Left lung (tissue), 10 donors: ENCODE measurements around the gene S100A16. TPM values are rescaled to one million over a fixed set of nuclear protein-coding genes. Genes with fewer than 3 reads are reported as not detected.

Experiments used
- ATAC-seq: fragments of 200-7000 bp; cut with Tn5 transposase; one replicate; pipeline ENCODE4 v1.9.1; 2020; ENCODE audit warnings: moderate library complexity
- DNase-seq, 4 donors: peaks; one replicate each; pipeline ENCODE4 v3.0.0-alpha.2; 2013 to 2020
- H3K27ac ChIP-seq, 2 donors: fragments of 200-600 bp; sonication (generic) in 1 of 2; one replicate each; pipeline versions ENCODE4 v1.5.0 to v1.8.0; 2020 to 2021
- H3K27me3 ChIP-seq, 2 donors: fragments of 200-600 bp; sonication (generic) in 1 of 2; one replicate each; pipeline versions ENCODE4 v1.5.0 to v1.8.0; 2020 to 2021
- H3K36me3 ChIP-seq, 2 donors: fragments of 200-600 bp; sonication (generic) in 1 of 2; one replicate each; pipeline versions ENCODE4 v1.5.0 to v1.8.0; 2020 to 2021
- H3K4me1 ChIP-seq, 2 donors: fragments of 200-600 bp; one replicate each; pipeline ENCODE4 v1.8.0; 2021
- H3K4me3 ChIP-seq, 2 donors: fragments of 200-600 bp; sonication (generic) in 1 of 2; one replicate each; pipeline versions ENCODE4 v1.5.0 to v1.8.0; 2020 to 2021; ENCODE audit warnings: mild to moderate bottlenecking in 1 of 2
- H3K9me3 ChIP-seq, 2 donors: fragments of 200-600 bp; sonication (generic) in 1 of 2; one replicate each; pipeline versions ENCODE4 v1.5.0 to v1.8.0; 2020 to 2021
- intact Hi-C, 2 donors: fragments of 100-400 bp; cut with DNase I; formaldehyde crosslinking; loops; one replicate each; pipeline versions ENCODE4 v1.11.2 to v1.14.2; 2022
- polyA plus RNA-seq, 6 donors: library from polyadenylated mRNA; unstranded; fragments of 120-200 nt; gene quantifications; one replicate each; pipeline ENCODE4 v1.2.1, GENCODE V29; 2013; ENCODE audit not compliant: insufficient read length in 6 of 6
- total RNA-seq, 2 donors: library from RNA; stranded (reverse); fragmentation: NEBNext Ultra II Directional; extraction: Animal tissue kit (Norgen Biotek cat#: 25700); gene quantifications; one replicate each; pipeline ENCODE4 v1.2.1, GENCODE V29; 2021
- TF ChIP-seq, protein P1 (sequence below), 2 donors: fragments of 200-600 bp; sonication (generic) in 1 of 2; IDR thresholded peaks; one replicate each; pipeline versions ENCODE4 v1.5.0 to v1.8.0; 2021; ENCODE audit warnings: antibody characterized with exemption in 2 of 2
- donor health status: DM: no; HTN: yes; CAD: no.
- donor health status: DM: no; HTN: no; CAD: no.

S100A16 gene
- total and polyA plus RNA-seq, 8 donors: 118 to 160 (median 144) TPM

DNA sequence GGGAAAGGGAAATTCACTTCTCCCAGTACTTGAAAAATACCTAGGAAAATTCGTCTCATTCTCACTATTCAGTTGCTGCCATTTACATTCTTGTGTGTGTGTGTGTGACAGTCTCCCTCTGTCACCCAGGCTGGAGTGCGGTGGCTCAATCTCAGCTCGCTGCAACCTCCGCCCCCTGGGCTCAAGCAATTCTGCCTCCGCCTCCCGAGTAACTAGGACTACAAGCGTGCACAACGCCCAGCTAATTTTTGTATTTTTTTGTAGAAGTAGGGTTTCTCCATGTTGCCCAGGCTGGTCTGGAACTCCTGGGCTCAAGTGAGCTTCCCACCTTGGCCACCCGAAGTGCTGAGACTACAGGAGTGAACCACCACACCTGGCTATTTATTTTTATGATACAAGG is 46.7 kb upstream of the S100A16 start:
- TF ChIP-seq, protein P1, sequence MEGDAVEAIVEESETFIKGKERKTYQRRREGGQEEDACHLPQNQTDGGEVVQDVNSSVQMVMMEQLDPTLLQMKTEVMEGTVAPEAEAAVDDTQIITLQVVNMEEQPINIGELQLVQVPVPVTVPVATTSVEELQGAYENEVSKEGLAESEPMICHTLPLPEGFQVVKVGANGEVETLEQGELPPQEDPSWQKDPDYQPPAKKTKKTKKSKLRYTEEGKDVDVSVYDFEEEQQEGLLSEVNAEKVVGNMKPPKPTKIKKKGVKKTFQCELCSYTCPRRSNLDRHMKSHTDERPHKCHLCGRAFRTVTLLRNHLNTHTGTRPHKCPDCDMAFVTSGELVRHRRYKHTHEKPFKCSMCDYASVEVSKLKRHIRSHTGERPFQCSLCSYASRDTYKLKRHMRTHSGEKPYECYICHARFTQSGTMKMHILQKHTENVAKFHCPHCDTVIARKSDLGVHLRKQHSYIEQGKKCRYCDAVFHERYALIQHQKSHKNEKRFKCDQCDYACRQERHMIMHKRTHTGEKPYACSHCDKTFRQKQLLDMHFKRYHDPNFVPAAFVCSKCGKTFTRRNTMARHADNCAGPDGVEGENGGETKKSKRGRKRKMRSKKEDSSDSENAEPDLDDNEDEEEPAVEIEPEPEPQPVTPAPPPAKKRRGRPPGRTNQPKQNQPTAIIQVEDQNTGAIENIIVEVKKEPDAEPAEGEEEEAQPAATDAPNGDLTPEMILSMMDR (IDR thresholded peaks at IDR 0.05): no peak
- ATAC-seq (no peak), DNase-seq (no peak)
- peaks cover 5 to 30% of the 10 kb centered on the region in 2 donors for H3K4me1 ChIP-seq
- H3K36me3 ChIP-seq: peaks cover 4 to 43% of the 10 kb centered on the region in 2 donors
- H3K27me3 ChIP-seq: no peaks in the 10 kb centered on the region
- H3K4me3 ChIP-seq: peak overlapping the region; percentile 65 to 74
- H3K27ac ChIP-seq: peak overlapping the region in 1 of 2 donors; percentile 92
- intact Hi-C loops: no loop called here
- no peaks in the 10 kb centered on the region for H3K9me3 ChIP-seq

DNA sequence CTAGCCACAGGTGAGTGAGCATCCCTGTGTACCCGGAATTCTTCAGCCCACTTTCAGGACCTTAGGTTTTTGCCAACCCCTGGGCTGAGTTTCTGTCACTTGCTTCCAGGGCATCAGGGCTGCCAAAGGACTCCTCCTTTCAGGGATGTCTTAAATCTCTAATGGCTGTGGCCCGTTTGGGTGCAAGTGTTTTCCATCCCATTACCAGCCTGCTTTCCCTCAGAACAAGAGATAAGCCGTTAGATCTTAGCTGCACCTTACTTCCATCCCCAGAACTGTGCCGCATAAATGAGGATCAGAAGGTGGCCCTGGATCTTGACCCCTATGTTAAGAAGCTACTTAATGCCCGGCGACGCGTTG is 46.2 kb upstream of the S100A16 start:
- Histone ChIP-seq H3K9me3 (no peaks in the 10 kb centered on the region), H3K4me1 (peaks cover 5 to 30% of the 10 kb centered on the region in 2 donors), H3K27me3 (no peaks in the 10 kb centered on the region), H3K4me3 (peak overlapping the region; percentile 65 to 74), H3K36me3 (peaks cover 0 to 38% of the 10 kb centered on the region in 2 donors), H3K27ac (peak overlapping the region; percentile 92)
- DNase-seq (no peak), ATAC-seq (no peak)
- intact Hi-C loops: no loop called here
- TF ChIP-seq, protein P1 (IDR thresholded peaks at IDR 0.05): no peak

DNA sequence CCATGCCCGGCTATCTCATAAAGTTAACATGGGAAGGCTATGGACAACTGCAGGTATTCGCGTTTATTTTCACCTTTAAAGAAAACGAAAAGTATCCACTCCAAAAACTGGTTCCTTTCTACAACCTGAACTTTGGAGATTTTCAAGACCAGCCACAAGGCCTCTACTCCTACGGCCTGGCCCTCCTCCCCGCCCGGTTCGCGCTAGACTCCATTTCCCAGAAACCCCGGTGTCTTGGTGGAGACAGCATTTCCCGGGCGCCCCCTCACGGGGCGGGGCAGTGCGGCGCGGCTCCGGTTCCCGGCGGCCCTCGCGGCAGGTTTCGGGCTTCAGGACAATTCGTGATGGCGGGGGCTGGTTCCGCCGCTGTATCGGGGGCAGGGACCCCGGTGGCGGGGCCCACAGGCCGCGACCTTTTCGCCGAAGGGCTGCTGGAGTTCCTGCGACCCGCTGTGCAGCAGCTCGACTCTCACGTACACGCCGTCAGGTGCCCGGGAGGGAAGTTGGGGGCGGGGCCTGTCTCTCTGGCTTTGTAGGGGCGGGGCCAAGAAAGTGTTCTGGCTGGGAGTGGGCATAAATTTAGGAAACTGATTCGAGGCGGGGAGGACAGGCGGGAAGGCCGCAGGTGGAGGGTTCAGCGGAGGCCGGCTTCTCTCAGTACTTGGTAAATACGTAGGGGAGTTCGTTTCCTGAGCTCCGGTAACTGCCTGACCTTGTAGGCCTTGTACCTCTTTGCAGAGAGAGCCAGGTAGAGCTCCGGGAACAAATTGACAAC is 45.6 kb upstream of the S100A16 start, which contains the start of gene SNAPIN:
Gene SNAPIN, plus strand, starts transcription at position 304 of the 775 bp plus-strand sequence. Its CDS starts 41 bp downstream, at position 345.
- intact Hi-C loops: no loop called here
- Histone ChIP-seq H3K27me3 (no peaks in the 10 kb centered on the region), H3K36me3 (peaks cover 0 to 33% of the 10 kb centered on the region in 2 donors), H3K4me3 (peak within 1 kb of the TSS; percentile 65 to 74), H3K9me3 (no peaks in the 10 kb centered on the region), H3K27ac (peak within 1 kb of the TSS; percentile 92), H3K4me1 (peaks cover 5 to 29% of the 10 kb centered on the region in 2 donors)
- DNase-seq (peak; percentile 87 to 96 (median 92)), ATAC-seq (peak; percentile 97)
- TF ChIP-seq, protein P1 (IDR thresholded peaks at IDR 0.05): peak in 1 of 2 donors; percentile 20

DNA sequence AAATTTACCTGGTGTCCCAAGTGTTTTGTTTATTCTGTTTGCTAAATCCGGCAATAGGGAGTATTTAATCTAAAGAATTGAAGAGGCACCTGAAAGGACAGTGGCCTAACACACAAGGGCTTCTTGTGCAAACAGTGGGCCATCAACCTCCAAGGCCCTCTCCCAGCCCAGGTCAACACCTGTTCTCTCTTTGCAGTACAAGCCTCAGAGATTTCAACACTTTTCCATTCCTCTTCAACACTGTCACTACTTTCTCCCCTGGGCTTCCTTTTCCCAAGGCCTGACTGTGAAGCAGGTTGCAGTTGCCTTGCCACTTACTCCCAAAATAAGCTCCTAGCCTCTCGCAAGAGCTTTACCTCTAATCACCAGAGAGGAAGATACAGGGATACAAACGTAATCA is 42.4 kb upstream of the S100A16 start:
- peaks cover 0 to under 1% of the 10 kb centered on the region in 2 donors for H3K36me3 ChIP-seq
- no peak overlapping the region for H3K4me3 ChIP-seq
- peak overlapping the region in 1 of 2 donors; percentile 15 for H3K27ac ChIP-seq
- H3K9me3 ChIP-seq: no peaks in the 10 kb centered on the region
- TF ChIP-seq, protein P1 (IDR thresholded peaks at IDR 0.05): no peak
- peak; percentile 27 for ATAC-seq
- H3K27me3 ChIP-seq: no peaks in the 10 kb centered on the region
- no peak for DNase-seq
- H3K4me1 ChIP-seq: peaks cover 5 to 33% of the 10 kb centered on the region in 2 donors
- intact Hi-C loops: no loop called here

GRCh38 chr1:153652805-153653500 is 40.0 kb upstream of the S100A16 start:
- DNase-seq (no peak), ATAC-seq (peak; percentile 49)
- H3K9me3 ChIP-seq: no peaks in the 10 kb centered on the region
- H3K4me3 ChIP-seq: no peak overlapping the region
- H3K27ac ChIP-seq: peak overlapping the region; percentile 28 to 77
- no peaks in the 10 kb centered on the region for H3K36me3 ChIP-seq
- intact Hi-C loops: no loop called here
- H3K27me3 ChIP-seq: no peaks in the 10 kb centered on the region
- TF ChIP-seq, protein P1 (IDR thresholded peaks at IDR 0.05): no peak
- peaks cover under 1 to 16% of the 10 kb centered on the region in 2 donors for H3K4me1 ChIP-seq
